AML-193 (cell line): ENCODE data around the gene SLC48A1.

ENCODE experiments used
- DNase-seq, 2 experiments: peaks; one replicate each; lab custom pipeline; 2025; lab: John Stamatoyannopoulos, UW

Gene SLC48A1

DNA sequence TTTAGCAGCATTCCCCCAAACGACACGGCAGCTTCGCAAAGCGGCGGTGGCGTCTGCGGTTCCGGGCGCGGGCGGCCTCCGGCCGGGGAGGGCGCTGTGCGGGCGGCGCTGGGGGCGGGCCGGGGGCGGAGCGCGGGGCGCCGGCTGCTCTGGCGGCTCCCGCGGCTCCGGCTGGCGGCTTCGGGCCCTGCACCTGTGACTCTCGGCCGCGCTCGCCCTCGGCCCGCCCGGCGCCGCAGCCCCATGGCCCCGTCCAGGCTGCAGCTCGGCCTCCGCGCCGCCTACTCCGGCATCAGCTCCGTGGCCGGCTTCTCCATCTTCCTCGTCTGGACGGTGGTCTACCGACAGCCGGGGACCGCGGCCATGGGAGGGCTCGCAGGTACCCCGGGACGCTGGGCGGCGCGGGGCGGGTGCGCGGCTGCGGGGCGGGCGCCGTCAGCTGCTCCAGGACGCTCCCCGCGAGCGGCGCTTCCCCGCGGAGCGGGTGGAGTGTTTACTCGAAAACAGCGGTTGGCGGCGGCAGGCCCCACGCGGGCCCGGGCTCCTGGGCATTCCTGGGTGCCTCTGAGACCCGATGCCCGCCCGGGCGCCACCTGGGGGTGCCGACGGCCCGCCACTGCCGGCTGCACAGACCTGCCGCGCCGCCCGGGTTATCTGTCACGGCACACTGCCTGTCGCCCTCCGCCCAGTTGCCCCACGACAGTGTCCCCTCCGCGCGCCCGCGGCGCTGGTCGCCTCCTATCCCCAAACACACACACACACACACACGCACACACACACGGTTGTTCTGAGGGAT, at the start of gene SLC48A1:
TSS of gene SLC48A1 (plus strand) at position 177 of the 796 bp plus-strand sequence. CDS start at position 244, 67 bp downstream.
- peak; percentile 30 to 41 for DNase-seq

DNA sequence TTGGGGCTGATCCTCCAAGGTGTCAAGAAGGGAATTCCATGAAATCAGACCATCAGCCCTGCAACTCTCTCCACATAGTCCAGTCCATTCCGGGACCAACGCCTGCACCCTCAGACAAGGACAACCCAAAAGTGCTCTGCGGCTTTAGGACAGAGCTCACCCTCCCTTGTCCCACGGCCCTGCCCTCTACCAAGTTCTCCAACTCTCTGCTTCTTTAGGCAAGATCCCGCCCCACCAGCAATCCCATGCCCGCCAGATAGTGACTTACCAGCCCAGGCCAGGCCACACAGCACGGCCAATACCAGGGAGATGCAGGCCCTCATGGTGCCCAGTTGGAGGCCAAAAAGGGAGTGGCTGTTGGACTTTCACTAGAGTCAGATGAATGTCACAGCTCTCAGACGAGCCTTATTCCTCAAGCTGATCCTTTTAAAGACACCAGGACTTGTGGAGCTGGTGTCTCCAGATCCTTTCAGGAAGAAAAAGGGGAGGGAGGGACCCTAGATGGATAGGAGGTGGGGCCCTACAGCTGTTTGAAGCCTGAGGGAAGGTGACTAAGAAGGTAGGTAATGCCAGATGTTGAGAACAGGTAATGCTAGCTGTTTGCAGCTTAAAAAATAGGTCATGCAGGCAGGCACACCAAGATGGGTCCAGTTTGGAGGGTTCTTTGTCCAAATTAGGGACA, 47.8 kb upstream of the SLC48A1 start, which contains the start of gene ENDOU:
TSS of gene ENDOU (minus strand) at position 400 of the 682 bp plus-strand sequence. CDS start at position 323, 77 bp downstream.
- DNase-seq: no peak

DNA sequence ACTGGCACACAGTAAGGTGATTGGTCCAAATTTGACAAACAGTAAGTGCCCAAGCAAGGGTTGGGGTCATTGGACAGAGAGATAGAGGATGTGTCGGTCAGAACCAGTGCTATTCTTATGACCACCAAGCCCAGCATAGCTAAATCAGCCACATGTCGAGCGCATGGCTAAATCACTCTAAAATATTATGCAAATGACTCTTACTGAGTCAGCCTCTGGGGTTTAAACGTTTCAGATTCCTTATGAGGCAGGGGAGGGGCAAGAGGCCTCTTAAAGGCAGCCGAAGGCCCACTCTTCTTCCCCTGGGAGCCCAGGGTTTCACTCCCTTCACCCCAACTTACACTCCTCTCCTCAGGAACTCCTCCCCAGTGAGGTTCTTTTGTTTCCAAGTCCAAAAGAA, 47.1 kb upstream of the SLC48A1 start:
- no peak for DNase-seq

DNA sequence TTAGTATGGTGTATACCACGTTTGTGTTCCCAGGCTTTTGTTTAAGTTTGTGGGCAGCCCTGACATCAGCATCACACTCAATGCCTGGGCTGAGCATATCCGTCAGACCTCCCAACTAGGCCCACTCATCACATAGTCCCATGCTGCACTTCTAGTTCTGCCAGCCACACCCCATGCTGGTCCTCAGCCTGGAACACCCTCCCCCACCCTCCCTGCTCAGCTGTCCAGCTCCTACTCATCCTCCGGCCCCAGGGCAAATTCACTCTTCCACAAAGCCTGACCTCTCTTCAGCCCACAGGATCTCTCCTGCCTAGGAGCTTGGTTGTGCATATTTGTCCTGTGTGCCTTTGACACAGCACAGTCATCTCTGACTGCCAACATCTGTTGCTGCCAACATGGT, 43.8 kb upstream of the SLC48A1 start:
- DNase-seq: no peak

DNA sequence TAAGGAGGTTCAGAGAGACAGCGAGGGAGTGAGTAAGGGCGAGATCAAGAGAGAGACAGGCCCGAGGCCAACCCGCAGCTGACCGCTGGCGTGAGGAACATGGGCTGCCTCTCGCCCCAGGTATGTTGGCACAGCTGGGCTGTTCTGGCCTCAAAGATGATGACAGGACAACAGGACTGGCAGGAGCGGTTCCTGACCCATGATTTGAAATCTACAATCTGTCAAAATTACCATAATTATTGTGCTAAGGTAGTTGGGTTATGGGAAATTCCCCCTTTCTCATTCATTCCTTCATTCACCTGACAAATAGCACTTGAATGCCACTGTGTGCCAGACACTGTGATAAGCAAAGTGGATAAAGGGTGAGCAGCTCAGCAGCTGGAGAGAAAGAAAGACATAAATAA, 42.7 kb upstream of the SLC48A1 start:
- DNase-seq: no peak

DNA sequence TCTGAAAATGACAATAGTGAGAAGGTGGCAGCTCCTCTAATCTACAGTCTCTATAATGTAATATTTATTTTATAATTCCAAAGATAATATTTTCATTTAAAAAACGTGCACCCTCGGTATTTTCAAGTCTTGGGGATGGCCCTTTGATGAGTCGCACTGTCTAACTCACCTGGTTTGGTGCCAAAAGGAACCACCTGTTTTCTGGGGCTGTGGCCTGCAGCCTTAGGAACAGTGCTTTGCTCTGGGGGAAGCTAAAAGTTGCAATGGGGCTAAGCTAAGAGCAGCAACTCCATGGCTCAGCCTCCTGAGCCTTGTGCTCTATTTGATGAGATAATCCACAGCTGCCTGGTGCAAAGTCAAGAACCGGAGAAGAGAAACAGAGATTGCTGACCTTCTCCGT, 41.3 kb upstream of the SLC48A1 start:
- no peak for DNase-seq

DNA sequence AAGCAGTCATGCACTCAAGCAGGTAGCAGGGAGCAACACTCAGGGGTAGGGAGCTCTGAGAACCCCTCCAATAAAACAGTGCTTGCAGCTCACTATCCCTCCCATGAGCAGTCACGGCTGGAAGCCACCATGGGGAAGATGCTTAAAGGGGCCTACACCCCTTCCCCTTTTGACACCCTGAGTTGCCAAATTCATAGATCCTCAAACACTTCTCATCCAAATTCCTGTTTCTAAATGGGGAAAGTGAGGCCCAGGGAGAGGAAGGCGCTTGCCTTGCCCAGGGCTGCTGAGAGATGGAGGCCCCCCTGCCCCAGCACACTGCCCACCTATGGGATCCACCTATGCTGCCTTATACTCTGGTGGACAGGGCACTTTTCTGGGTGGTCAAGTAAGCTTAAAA, 40.5 kb upstream of the SLC48A1 start:
- no peak for DNase-seq

DNA sequence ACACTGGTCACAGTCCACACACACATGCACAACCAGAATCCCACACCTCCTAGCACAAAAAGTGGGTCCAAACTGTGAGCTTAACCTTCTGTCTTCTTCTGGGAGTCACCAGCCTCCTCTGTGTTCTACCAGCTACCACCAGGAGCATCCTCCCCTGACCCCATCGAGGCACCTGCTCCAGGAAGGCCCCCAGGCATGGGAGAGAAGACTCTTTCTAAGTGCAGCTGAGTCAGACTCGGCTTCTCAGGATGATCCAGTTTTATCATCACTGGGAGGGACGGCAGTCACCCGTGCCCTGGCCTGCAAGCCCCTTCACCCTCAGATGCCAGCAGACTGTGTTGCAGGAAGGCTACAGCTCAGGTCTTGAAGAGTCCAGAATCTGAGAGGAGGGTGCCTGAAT, 39.9 kb upstream of the SLC48A1 start:
- DNase-seq: no peak

DNA sequence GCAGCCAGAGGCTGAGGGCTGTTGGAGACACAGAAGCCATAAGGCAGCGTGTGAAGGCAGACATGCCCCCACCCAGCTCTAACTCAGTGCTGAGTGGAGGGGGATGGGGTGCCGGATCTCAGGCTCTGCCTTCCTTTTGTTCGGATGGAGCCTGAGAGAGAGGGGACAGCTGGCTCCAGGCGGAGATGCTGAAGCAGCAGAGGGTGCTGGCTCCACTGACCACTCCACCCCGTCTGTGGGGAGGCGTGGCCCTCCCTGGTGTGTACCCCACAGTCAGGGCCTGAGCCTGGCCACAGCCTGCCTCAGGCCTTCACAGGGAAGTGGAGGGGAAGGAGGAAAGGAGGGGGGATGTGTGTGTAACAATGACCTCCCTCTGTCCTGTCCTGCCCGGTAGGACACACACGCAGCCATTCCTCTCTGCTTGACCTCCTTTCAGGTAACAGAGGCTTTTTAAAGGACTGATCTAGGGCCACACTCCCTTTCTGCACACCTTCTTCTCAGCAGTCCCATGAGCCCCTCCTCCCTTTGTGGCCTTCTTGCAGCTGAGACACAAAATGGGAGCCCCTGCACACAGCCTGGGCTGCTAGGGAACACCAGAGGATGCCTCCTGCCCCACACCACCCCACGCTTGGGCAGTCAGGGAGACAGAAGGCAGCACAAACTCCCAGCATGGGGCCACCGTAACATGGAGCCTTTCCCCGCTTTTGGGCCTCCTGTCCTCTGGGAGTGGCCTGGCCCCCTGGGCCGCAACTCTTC, 38.1 kb upstream of the SLC48A1 start:
- no peak for DNase-seq

DNA sequence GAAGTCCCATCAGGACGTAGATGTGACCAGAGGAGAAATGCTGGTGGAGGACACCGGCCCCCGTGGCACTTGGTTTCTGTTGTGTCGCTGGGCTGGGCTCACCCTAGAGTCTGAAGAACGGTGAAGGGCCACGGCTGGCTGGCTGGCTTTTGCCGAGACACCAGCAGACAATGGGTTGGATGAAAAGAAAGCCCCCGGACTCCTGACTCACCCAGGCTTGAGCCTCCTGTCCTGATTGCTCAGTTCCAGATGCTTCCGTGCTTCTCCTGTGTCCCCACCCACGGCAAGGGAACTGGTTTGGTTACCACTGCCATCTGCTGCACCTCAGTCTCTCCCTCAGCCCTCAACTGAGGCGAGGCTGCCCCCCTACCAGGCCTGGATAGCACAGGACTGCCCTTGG, 37.4 kb upstream of the SLC48A1 start:
- DNase-seq: no peak

DNA sequence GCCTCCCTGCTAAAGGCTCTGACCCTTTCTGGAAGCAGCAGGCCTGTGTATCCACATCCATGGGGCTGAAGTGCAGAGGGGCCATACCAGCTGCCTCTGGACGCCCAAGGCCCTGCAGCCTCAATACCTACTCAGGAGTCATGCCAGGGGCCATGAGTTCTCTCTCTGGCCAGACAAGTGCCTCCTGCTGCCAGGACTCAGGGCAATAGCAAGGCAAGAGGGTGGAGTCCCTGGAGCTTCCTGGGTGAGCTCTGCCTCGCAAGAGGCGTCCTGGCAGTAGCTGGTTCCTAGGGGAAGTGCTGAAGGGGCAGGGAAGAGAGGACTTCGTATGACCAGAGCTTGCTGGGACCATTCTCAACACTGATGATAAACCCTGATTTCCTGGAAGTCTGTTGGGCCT, 36.8 kb upstream of the SLC48A1 start:
- no peak for DNase-seq

DNA sequence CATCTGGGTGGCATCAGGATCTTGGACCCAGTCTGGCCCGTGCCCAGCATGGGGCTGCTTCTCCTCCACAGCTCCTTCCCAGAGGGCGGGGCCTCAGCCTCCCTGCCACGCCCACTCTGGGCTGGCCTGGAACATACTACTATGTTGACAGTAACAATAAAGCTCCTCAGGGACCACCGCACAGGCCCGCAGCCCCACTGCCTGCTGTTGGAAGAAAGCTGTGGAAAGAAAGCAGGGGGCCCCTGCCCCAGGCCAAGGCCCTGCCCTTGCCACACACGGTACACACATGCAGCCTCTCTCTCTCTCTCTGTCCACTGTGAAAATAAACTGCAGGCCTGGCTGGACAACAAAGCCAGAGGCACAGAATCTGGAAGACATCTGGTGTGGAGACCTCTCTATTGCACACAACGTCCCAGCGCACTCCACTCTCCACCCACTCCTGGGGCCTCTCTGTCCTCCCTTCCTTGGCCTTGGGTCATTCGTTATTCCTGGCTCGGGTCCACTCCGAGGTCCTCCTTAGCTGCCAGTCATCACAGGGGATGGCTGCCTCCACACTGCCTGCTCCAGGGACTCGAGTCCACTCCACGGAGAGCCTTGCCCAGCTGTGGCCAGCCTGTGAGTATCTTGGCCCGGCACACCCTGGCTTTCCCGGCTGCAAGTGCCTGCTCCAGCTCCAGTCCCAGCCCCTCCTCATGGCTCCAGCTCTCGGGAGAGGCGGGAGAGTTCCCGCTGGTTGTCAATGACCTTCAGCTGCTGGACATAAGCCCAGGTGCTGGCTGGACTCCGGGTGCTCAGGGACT, 36.0 kb upstream of the SLC48A1 start:
- DNase-seq: no peak

DNA sequence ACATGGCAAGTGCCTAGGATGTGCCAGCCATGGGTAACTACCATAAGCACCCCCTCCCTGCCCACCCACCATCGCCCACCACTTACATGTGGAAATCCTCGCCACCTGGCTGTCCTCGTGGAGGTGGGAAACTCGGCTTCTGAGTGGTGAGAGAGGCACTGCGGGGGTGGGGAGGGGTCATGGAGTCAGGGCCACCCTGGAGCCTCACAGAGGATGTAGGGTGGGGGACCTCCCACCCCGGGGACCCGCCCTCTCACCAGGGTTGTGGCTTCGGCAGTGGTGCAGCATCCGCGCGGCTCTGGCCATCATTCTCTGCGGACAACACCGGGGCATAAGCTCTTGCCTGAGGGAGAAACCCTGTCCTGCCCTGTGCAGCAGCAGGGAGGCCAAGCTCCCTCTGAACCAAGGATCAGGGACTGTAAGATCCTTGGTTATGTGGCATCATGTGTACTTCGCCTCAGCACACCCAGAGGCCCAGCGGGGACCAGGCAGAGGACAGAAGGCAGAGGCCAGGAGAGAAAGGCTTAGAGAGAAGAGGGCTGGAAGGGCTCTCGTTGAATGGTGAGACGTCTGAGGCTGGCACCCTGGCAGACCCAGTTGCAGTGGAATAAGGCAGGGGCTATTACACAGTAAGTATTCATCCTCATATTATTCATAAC, 35.0 kb upstream of the SLC48A1 start:
- no peak for DNase-seq

DNA sequence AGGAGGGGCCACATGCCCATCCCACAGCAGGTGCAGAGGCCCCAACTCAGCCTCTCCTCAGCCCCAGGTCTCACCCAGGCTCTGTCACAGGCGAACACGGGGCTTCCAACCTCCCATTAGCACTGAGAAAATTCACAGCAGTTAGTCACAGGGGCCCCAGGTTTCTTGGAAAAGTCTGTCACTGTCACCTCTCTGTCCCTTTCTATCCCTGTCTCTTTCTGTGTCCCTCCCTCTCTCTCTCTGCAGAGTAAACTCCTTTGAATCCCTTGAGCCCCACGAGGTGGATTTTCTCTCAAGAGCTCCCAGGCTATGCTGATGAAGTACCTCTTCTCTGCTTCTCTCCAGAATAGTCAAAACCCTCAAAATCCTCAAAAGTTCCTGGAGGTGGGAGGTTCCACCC, 33.7 kb upstream of the SLC48A1 start:
- no peak for DNase-seq

DNA sequence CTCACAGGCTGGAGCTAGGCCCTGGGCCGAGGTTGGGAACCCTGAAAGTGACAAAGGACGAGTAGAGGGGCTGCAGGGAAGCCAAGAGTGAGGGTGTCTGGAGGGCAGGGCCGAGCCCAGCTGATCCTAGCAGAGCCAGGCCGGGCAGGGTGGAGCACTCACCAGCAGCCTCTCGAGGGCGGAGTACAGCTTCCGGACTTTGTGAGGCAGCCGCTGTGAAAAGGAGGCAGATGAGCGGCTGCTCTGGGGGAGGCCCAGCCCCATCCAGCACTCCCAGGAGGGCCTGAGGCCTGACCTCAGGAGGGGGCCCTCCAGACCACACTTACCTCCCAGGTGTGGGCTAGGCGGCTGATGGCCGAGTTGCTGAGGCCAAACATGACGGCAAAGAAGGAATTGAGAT, 33.1 kb upstream of the SLC48A1 start:
- no peak for DNase-seq

DNA sequence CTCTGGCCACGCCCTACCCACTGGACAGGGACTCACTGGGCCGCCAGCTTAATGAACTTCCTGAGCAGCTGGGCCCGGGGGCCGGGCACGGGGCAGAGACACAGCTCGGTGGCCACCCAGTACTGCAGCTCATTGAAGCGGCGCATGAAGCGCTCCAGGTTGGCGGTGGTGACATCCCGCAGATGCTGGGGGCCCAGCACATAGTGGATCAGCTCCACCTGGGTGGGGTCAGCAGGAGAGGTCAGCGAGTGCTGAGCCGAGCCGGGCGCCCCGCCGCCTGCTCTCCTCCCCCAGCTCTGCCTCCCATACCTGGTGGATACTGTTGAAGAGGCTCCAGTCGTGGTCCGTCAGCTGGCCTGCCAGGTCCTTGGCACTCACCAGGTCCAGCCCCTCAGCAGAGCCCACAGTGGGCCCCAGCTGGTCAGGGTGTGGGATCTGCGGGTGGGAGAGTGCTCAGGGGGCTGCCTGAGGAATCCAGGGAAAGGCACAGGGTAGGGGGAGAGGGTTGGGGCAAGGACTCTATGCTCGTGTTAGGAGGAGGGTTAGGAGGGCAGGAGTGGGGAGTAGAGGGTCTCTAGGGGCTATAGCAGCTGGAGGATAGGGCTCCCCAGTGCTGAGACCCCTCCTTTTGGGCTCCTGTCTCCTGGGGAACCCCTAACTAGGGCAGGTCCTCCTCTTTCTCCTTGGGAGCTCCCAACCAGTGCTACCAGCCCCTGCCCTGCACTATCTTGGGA, 32.3 kb upstream of the SLC48A1 start:
- DNase-seq: no peak

DNA sequence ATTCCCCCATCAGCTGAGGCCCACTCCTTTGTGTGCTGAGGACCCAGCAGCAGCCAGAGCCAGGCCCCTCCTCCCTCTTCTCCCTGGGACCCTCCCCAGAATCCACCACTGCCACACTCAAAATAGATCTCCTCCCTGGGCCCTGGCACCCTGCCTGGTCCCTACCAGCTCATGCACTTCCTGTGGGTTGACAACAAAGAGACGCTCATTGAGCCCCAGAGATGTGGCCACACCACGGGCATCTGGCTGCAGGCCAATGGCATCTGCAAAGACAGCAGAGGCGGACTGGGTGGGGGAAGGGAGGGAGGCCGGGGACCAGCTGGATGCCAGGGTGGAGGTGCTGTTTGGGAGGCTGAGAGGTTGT, 31.7 kb upstream of the SLC48A1 start:
- DNase-seq: peak; percentile 78 to 88

DNA sequence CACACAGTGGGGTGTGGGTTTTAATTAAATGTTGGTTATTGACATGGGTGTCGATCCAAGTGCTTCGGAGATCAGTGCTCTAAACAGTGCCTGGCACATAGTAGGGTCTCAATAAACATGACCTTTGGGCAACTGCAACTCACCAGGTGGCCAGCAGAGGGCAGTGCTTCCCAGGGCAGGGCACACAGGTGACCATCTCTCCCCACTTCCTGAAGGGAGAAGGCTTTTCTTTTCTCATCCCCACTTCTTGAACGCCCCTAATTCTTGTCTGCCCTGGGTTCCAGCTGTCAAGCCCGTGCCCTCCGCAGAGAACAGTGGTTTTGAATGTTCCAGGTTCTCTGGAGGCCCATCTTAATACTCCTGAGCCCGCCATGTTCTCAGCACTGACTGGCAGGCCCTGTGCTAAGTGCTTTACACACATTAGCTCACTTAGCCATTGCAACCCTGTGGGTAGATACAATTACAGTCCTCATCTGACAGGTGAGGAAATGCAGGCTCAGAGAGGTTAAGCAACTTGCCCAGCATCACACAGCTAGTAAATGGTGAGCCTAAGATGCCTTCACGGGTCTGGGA, 30.7 kb upstream of the SLC48A1 start:
- DNase-seq: peak; percentile 17 to 19

DNA sequence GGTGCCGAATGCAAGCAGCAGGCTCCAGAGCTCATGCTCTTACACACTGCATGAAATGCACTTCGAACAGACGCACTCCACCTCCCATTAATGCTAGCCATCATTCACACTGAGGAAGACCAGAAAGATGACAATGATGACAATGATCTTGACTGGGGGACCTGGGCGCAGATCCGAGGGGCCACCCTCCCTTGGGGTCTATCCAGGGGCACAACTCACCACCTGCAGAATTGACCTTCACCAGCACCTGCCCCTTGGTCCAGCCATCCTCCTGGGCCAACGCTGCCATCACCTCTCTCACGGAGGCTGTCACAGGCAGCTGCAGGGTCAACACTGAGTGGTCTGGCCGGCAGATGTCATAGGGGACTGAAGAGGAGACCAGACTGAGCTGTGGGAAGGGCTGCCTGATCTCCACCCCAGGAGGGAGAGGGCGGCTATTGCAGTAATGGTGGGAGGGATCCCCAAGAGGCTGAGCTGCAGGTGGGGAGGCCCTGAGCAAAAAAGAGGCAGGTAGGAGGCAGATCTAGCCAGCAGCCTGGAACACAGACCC, 29.7 kb upstream of the SLC48A1 start:
- DNase-seq: no peak

DNA sequence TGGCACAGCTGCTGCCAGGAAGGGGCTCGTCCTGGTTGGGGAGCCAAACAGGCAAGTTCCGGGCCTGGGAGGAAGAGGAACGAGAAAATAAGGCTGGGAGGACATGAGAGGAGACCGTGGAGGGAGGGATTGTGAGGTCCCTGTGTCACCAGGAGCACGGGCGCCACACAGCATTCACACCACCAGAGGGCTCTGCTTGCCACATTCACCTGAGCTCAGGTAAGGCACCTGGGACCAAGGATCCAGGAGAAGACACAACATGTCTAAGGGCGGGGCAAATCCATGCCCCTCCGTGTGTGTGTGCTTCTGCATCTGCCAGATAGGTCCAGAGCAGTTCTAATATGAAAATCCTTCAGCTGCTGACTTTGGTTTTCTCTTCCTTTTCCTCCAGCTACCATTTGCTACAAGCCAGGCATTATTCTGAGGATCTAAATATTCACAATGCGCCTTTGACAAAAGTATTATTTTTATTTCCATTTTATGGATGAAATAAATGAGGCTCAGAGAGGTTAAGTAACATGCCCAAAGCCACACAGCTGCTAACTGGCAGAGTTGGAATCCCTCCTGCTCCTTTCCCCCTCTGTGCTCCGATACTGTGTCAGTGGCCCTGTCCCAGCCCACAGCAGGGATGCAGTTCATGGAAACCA, 28.9 kb upstream of the SLC48A1 start:
- no peak for DNase-seq
